Measurements from ENCODE around the gene KRT31.
"Not testable (repeated sequence)": the region's sequence is repeated elsewhere in the genome, so short reads cannot be mapped to it uniquely, and the experiment has no call there.

Gene KRT31

GRCh38 chr17:41347869-41348760 lies 49.3 kb downstream of the KRT31 start:
- H3K9ac ChIP-seq (ENCODE audit: low read depth in 1 of 2, low read length in 2 of 2): no peak overlapping the region
- no peaks in the 10 kb centered on the region for H3K27me3 ChIP-seq (ENCODE audit: control insufficient read depth in 2 of 2, insufficient read depth in 2 of 2, low read length in 2 of 2)
- H3K9me3 ChIP-seq (ENCODE audit: control insufficient read depth in 2 of 2, low read length in 2 of 2): no peaks in the 10 kb centered on the region
- no peaks in the 10 kb centered on the region for H3K36me3 ChIP-seq (ENCODE audit: control insufficient read depth in 2 of 2, insufficient read depth in 2 of 2, low read length in 2 of 2)
- H3K4me3 ChIP-seq (ENCODE audit: low read length in 2 of 2): no peak overlapping the region
- H3K4me1 ChIP-seq (ENCODE audit: control insufficient read depth in 2 of 2, insufficient read depth in 2 of 2, low read length in 2 of 2): no peaks in the 10 kb centered on the region
- H3K27ac ChIP-seq (ENCODE audit: low read depth in 2 of 2, low read length in 2 of 2): no peak overlapping the region

GRCh38 chr17:41346421-41346820 lies 51.0 kb downstream of the KRT31 start:
- not testable (repeated sequence) for H3K36me3 ChIP-seq (ENCODE audit: control insufficient read depth in 2 of 2, insufficient read depth in 2 of 2, low read length in 2 of 2); H3K27ac ChIP-seq (ENCODE audit: low read depth in 2 of 2, low read length in 2 of 2); H3K9ac ChIP-seq (ENCODE audit: low read depth in 1 of 2, low read length in 2 of 2); H3K4me1 ChIP-seq (ENCODE audit: control insufficient read depth in 2 of 2, insufficient read depth in 2 of 2, low read length in 2 of 2); H3K9me3 ChIP-seq (ENCODE audit: control insufficient read depth in 2 of 2, low read length in 2 of 2); H3K27me3 ChIP-seq (ENCODE audit: control insufficient read depth in 2 of 2, insufficient read depth in 2 of 2, low read length in 2 of 2); H3K4me3 ChIP-seq (ENCODE audit: low read length in 2 of 2)

GRCh38 chr17:41345992-41346391 lies 51.4 kb downstream of the KRT31 start:
- H3K27me3 ChIP-seq (ENCODE audit: control insufficient read depth in 2 of 2, insufficient read depth in 2 of 2, low read length in 2 of 2): no peaks in the 10 kb centered on the region
- no peaks in the 10 kb centered on the region for H3K9me3 ChIP-seq (ENCODE audit: control insufficient read depth in 2 of 2, low read length in 2 of 2)
- no peak overlapping the region for H3K4me3 ChIP-seq (ENCODE audit: low read length in 2 of 2)
- H3K4me1 ChIP-seq (ENCODE audit: control insufficient read depth in 2 of 2, insufficient read depth in 2 of 2, low read length in 2 of 2): no peaks in the 10 kb centered on the region
- H3K9ac ChIP-seq (ENCODE audit: low read depth in 1 of 2, low read length in 2 of 2): no peak overlapping the region
- no peaks in the 10 kb centered on the region for H3K36me3 ChIP-seq (ENCODE audit: control insufficient read depth in 2 of 2, insufficient read depth in 2 of 2, low read length in 2 of 2)
- H3K27ac ChIP-seq (ENCODE audit: low read depth in 2 of 2, low read length in 2 of 2): no peak overlapping the region

Measured in mucosa of rectum (tissue), 2 donors.